ENCODE data around the gene AK8.
"Not testable (repeated sequence)": the region's sequence is repeated elsewhere in the genome, so short reads cannot be mapped to it uniquely, and the experiment has no call there.

Gene AK8

DNA sequence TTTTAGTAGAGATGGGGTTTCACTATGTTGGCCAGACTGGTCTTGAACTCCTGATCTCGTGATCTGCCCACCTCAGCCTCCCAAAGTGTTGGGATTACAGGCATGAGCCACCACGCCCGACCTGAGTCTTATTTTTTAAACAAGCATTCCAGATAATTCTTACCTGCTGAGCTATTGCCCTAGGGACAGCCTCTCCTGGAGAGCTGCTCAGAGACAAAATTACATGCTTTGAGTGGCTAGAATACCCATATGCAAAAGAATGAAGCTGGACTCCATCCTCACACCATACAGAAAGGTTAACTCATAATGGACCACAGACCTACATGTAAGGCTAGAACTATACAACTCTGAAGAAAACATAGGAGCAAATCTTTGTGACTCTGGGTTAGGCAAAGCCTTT is 166.2 kb downstream of the AK8 start:
- DNase-seq (ENCODE audit: low spot score) = no peak

GRCh38 chr9:132711152-132711551 is 166.9 kb downstream of the AK8 start:
- DNase-seq (ENCODE audit: low spot score) = not testable (repeated sequence)

DNA sequence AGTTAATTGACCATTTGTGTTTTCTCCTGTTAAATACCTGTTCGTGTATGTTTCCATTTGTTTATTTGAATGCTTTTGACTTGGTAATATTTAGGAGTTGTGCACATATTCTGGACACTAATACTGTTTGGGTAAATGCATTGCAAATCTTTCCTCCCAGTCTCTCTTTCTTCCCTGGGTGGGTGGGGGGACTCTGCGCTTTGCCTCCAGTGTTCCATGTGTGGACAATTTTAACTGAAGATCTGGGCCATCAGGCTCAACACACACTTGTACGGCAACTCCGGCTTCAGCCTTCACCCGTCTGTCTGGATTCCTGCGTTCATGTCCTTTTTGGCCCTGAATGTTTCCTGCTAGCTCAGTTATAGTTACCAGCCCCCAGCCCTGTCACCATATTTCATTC is 167.8 kb downstream of the AK8 start:
- DNase-seq (ENCODE audit: low spot score) = no peak

DNA sequence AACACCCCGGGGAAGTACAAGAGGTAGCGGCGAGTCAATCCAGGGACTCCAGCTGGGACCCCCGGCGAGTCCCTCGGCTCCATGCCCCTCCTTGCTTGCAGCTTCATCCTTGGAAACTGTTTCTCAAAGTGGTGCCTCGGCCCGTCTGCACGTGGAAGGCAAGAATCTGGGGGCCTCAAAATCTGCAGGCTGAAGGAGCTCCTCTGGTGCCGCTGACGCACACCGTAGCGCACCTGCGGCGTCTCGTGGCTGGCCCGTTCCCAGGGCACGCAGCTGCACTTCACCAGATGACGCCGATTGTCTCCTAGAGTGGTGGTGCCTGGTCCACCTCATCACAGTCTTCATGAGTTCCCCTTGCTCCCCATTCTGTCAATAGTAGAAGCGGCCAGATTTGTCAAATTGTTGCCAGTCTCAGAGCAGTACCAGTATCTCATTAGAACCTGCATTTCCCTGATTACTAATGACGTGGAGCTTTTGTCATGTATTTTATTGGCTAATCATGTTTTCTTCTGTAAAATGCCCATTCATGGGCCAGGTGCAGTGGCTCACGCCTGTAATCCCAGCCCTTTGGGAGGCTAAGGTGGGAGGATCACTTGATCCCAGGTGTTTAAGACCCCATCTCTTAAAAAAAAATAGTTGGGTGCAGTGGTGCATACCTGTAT is 169.2 kb downstream of the AK8 start:
- DNase-seq (ENCODE audit: low spot score) = no peak

- DNase-seq (ENCODE audit: low spot score) = no peak
Measured at GRCh38 chr9:132708239-132708638, 169.8 kb downstream of the AK8 start.

GRCh38 chr9:132703336-132703735 is 174.7 kb downstream of the AK8 start:
- no peak for DNase-seq (ENCODE audit: low spot score)

DNA sequence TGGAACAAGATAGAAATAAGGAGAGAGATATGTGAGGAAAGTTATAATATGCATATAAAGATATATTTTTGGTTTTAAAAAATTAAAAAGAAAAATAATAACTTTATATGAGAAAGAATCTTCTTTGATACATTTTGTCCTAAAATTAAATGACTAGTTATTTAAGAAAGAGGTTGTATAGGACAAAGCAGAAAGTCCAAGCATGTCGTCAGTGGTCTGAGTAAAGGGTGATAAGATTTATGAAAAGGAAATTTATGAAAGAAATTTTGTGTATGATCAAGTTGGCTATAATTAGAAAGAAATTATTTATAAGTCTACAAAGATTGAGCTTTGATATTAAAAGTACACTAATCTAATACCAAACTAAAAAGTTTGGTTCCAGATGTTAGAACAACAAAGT is 175.8 kb downstream of the AK8 start:
- no peak for DNase-seq (ENCODE audit: low spot score)

DNA sequence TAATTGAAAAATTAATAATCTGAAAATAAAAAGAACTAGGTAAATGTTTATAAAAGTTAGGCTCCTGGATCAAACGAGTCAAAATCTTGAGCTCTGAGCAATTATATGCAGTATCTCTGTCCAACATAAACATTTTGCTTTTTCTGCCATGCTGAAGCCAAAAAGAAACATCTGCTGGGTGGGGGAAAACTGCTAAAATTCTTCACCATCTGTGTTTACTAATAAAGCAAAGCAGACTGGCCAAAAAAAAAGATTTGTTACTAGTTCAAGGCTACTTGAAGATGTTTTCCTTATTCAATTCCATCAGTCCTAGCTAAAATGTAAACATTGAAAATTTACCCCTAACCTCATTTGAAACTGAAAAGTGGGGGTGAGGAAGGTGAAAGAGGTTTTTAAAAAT is 178.1 kb downstream of the AK8 start:
- DNase-seq (ENCODE audit: low spot score) = no peak

GRCh38 chr9:132698989-132699388 is 179.1 kb downstream of the AK8 start:
- no peak for DNase-seq (ENCODE audit: low spot score)

- DNase-seq (ENCODE audit: low spot score) = no peak
Measured at GRCh38 chr9:132697230-132697629, 180.9 kb downstream of the AK8 start.

- DNase-seq (ENCODE audit: low spot score) = no peak
Measured at GRCh38 chr9:132694144-132694543, 183.9 kb downstream of the AK8 start.

- DNase-seq (ENCODE audit: low spot score) = no peak
Measured at GRCh38 chr9:132690696-132691095, 187.4 kb downstream of the AK8 start.

- no peak for DNase-seq (ENCODE audit: low spot score)
Measured at GRCh38 chr9:132683873-132684272, 194.2 kb downstream of the AK8 start.

GRCh38 chr9:132681561-132681960 is 196.5 kb downstream of the AK8 start:
- no peak for DNase-seq (ENCODE audit: low spot score)

DNA sequence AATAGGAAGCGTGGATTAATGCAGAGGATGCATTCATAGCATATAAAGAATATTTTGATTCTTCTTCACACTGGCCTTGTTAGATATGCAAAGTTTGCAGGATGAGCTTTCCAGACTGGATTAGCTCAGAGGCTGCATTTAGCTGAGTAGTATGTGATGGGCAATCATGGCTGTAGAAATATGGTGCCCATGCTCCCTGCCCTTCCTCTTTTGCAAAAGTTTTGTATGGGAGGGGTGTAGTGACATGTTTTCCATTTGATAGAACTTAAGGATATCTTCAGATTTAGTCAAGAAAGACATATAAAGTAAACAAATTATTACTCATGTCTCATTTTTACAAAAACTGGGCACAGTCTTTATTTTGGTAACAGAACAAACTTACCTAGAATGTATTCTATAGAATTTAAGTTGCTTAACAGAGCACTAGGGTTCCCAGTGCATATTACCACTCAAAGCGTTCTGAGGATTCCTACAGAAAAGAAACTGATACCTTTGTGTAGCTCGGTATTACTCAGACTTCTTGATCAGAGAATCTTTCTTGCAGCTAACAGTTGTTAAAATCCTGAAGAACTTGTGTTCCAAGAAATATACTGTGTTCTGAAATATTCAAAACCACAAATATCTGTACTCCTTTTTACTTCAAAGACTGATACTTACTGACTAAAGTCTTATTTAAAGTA is 198.0 kb downstream of the AK8 start:
- no peak for DNase-seq (ENCODE audit: low spot score)

- DNase-seq (ENCODE audit: low spot score) = no peak
Measured at GRCh38 chr9:132677976-132678375, 200.1 kb downstream of the AK8 start.

All from GM03348 (cell line).